NCI-H128 (cell line): Measurements from ENCODE around the gene TRPC6.

Experiments used
- DNase-seq: peaks from one replicate; lab custom pipeline; 2025; ENCODE audit not compliant: unreplicated experiment; lab: John Stamatoyannopoulos, UW

TRPC6 gene

DNA sequence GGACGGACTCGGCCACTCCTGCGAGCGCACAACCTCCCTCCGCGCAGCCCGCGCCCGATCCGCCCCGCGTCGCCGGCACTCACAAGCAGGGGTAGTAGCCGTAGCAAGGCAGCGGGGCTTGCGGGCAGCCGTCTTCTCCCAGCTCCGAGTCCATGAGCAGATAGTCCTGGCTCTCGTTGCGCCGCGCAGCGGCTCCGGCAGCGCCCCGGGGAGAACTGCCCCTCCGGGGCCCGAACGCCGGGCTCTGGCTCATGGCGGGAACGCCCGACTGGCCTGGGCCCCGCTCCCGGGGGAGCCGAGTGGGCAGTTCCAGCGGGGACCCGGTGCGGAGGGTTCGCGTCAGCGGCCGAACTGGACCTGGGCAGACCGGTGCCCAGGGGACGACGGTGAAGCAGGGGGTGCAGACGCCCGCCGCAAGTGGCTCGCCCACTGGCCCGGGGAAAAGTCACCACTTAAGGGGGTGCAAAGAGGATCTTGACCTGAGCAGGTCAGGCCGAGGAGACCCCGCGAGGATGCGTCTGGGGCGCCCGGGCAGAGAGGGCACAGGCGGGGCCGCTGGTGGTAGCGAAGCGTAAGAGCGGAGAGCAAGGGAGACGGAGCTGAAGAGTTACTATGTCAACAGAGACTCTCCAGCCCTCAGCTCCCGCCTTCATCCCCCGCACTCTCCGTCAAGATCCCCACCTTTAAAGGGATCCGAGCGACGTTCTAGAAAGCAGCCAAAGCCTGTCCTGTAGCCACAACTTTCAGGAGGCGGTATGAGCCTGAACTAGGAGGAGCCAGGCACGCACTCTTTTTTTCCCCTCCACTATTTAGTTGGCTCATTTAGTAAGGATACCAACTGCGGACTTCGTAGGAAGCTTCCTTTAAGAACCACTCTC, at the start of gene TRPC6:
Gene TRPC6 (minus strand): TSS at position 757 of the 878 bp plus-strand sequence. CDS start 504 bp downstream, at position 253.
- DNase-seq: no peak

DNA sequence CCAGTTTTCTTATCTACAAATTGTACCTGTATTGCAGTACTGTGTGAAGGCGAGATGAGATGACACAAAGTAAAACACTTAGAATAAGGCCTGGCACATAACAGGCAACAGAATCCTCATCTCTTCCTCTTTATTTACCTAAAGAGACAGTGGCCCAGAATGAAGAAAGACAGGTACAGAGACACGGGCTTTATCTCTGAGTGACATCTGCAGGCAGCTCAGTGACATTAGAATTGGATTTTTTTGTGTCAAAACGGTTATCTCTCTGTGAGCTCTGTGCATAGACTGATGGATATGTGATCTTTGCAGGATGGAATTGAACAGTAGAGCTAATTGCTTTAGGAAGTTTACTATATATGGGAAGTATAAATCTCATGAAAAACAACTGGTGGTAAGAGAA, 36.2 kb upstream of the TRPC6 start:
- no peak for DNase-seq

DNA sequence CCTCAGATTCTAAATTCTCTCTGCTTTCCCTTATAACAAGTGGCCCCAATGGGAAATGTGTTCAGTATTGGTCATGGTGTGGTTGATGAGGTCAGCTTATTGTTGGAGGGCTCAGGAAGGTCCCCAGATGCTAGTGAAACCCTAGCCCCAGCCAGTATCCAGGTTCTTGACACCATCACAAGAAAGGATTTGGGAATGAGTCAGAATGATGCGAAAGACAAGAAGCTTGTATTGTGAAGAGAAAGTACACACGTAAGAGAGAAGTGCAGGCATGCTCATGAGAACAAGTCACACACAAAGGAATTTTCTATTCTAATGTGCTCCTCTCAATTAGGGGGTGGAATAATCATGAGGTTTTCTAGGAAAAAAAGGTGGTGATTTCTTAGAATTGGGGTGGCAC, 34.9 kb upstream of the TRPC6 start:
- no peak for DNase-seq

DNA sequence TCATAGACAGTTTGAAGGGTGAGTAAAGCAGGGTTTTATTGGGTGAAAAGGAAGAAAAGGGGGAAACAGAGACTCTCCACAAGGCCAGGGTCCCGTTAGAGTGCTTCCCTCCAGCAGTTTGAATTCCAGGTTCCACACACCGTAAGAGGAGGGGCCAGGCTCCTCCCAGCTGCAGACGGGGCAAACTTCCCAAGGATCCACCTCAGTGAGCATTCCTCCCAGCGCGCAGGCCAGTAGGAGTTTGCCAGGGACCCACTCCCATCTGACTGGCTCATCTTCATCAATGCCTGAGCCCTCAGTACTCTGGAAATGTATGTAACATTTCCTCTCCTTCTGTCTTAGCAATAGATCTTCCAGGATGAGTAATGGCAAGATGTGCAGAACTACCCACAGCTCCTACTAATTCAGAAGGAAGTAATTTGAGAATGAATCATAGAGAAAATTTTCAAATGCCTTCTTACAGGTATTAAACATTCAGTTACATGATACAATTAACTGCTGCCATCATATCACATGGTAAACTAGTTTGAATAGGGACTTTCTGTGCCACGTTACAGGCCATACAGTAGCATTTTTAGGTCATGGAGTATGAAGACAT, 34.0 kb upstream of the TRPC6 start:
- DNase-seq: no peak

DNA sequence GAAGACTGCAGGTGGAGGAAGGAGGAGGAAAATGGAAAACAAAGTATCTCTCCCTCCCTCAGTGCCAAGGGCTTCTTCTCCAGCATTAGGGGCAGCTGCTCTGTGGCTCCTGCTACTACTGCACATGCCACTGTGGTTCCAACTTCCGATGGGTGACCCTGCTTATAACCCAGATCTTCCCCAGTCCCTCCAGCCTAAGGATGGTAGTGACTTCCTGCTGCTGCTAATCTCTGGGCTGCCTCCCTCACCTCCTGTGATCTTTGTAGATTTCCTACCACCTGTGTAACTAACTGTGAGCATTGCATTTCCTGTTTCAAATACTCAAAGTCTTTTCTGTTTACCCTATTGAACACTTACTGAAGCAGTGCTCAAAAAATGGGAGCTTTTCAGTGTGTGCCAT, 28.7 kb upstream of the TRPC6 start:
- DNase-seq: no peak

DNA sequence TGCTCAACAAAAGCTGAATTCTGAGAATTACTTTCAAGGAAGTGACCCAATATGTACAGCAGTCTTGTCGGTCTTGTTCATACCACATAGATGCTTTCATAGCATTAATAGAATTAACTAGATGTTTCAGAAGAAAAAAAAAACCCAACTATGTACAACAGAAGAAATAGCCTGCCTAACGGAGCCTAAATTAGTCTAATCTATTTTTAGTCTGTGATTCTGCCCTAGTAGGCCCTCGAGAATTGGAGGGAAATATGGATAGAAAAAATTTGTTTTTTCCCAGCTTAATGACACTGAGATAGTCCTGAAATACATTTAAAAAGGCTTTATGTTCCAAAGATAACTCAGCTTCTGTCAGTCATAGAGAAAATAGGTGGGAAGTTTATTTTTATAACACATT, 17.1 kb upstream of the TRPC6 start:
- no peak for DNase-seq

DNA sequence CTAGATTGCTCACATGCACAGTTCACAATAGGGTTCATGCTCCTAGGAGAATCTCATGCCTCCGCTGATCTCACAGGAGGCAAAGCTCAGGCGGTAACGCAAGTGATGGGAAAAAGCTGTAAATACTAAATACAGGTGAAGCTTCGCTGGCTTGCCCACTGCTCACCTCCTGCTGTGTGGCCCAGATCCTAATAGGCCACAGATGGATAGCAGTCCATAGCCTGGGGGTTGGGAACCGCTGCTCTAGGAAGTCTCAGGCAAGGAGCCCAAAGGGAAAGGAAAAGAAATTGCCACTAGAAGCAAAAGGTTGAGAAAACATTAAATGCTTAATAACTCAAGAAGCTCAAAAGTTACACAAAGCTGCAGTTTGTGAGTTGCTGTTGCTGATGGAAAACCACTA, 3.2 kb upstream of the TRPC6 start:
- DNase-seq: no peak

DNA sequence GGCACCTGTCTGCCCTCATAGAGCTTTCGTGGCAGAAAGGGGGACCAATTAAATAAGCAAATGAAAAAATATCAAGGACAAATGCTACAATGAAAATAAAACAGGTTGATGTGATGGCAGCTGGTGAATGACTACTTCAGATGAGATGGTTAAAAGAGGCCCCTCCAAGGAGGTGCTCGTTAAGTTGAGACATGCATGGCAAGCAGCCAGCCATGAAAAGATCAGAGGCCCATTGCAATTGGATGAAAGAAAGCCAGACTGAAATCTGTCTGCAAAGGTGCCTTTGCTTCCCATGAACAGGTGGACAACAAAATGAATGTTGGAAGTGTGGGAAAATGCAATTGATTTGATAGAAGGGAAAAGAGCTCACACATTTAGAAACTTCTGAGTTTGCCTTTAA, 848 bp upstream of the TRPC6 start:
- no peak for DNase-seq

DNA sequence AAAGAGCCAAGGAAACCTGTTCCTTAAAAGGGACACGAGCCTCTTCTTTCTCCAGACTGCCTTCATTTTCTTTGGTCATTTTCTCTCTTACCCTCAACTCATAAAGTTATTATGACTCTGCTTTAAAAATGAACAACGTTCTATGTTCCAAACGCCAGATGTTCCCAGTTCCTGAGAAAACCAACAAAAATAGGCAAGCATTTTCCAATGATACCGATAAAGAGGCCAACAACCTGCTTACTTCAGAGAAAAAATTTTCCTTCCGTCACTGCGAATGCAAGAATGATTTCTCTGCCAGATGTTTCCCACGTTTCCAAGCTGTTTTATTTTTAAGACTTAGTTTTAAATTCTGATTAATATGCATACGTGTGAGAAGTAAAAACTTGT, 315 bp upstream of the TRPC6 start:
- no peak for DNase-seq

DNA sequence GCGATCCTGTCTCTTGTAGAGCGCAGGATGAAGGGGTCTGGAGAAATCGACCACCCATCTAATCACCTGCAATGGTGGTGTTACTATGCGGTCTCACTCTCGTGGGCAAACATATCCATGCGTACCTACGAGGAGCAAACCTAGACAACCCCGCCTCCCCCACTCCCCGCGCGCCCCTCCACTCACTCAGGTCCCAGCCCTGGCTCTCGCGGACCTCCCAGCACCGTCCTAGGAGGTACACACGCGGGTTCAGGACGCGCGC, 887 bp downstream of the TRPC6 start:
- no peak for DNase-seq

DNA sequence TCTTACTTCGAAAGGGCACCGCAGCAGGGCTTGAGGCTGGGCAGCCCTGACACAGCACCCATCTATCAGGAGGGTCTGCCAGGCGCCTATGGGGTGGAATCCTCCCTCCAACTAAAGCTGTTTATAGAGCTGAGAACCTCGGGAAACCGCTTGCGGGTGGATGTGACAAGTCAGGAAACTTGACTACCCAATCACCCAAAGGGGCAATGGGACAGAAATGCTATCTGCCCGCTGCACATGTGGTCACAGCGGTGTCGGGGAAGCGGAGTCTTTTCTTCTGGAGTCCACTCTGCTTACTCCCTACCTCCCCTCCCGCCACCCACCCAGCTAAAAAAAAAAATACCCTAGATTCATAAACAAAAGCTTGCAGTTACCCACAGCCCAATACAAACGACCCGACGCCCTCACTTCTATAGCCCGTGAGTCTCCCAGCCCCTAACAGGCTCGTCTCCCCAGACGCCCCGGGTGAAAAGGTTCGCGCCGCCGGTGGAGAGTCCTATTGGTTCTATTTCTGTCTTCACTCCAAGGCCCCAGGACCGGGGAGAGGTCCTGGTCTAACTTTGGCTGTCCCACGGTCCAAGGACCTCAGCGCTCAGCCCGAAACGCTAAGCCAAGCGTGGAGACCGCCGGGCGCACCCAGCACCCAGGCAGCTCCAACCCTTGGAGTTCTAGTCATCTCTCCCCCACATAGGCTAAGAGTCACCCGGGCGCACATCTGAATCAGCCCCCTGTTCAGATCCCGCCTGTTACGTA, 1.4 kb downstream of the TRPC6 start:
- DNase-seq: no peak

DNA sequence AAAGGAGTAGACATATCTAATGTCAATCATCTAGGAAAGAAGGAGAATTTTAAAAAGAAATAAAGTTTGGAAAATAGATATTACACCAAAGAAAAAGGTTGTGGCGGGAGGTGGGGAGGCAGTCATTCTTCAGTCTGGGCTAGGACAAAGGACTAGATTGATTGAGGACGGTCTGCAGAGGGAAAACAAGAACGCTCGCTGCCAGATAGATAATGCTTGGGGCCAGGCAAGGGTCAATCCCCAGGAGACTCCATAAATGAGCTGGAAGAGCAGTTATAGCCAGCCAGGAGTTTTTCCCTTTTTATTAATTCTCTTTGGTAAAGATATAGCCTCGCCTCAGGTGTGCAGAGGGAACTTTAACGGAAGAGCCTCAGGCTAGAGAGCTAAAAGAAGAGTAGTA, 6.3 kb downstream of the TRPC6 start:
- DNase-seq: no peak

DNA sequence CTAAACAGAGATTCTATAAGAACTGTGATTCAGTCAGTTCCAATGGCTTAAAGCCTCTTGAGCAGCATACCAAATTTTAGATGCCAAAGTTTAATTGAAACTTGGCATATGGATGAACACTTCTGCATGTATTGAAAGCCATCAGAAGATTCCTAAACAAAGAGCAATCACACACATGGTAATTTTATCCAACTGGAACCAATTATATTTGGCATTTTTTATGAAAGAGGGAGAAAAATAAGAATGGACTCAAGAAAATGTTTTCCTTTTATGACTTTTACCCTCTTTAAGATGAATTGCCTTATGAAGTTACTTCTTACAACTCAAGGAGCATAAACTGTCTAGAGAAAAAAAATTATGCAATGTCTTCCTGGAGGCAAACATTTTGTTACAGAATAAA, 7.4 kb downstream of the TRPC6 start:
- DNase-seq: no peak

DNA sequence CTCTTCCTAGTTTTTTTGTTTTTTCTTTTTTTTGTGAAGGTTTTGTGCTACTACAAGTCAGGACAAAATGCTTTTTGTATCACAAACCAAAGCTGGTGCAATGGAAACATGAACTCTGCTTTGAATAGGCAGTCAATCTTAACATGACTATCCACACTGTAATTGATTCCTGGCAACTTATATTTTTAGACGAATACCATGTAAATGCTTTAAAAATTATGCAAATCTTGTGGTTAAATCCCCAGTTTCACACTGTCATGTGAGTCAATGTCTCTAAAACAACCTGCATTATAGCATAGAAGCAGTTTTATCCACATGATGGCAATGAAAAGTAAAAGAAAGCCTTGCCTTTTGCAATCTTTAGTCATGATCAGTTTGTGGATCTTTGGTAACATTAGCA, 8.9 kb downstream of the TRPC6 start:
- no peak for DNase-seq

DNA sequence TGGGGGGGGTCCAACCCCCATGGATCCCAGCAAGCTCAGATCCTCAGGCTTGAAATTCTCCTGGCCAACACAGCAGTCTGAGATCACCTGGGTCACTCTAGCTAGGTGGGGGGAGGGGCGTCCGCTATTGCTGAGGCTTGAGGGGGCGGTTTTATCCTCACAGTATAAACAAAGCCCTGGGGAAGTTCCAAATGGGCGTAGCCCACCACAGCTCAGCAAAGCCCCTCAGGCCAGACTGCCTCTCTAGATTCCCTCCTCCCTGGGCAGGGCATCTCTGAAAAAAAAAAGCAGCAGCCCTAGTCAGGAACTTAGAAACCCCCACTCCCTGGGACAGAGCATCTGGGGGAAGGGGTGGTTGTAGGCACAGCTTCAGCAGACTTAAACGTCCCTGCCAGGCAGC, 16.7 kb downstream of the TRPC6 start:
- no peak for DNase-seq

DNA sequence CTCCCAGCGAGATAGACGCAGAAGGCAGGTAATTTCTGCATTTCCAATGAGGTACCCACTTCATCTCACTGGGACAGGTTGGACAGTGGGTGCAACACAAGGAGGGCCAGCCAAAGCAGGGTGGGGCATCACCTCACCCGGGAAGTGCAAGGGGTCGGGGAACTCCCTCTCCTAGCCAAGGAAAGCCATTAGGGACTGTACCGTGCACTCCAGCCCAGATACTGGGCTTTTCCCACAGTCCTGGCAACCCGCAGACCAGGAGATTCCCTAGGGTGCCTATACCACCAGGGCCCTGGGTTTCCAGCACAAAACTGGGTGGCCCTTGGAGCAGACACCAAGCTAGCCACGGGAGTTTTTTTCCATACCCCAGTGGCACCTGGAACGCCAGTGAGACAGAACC, 17.2 kb downstream of the TRPC6 start:
- DNase-seq: no peak

DNA sequence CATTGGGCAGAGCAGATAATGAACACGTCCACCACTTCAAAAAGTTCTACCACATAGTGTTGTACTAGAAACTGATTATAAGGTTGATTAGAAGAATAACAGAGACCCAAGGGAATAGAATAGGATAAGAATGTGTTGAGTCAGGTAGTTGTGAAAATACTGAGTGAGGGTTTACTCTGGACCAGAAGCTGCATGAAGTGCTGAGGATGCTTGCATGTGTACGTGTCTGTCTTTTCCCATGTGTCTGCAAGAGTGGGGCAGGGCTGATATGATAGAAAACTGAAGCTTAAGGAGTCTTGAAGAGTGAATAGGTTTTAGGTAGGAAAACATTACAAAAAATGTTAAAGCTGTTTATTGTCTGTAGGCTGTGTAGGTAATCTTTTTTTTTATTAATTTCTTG, 20.6 kb downstream of the TRPC6 start:
- DNase-seq: no peak

DNA sequence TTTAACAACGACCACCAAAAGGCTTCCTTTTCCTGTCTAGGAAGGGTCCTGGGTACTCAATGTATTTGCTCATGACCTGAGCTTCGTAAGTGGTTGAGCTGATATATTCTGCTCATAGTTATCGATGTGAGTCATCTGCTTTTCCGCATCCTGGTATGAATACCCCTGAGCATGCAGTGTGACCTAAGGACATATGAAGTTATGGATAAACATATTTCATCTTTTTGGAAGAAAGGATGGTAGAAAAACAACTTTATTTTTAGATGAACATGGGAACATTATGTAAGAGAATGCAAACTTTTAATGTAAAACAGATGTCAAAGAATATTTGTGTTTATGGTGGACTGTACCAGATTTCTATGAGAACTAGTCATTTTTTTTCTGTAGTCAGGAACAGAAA, 28.4 kb downstream of the TRPC6 start:
- DNase-seq: no peak

DNA sequence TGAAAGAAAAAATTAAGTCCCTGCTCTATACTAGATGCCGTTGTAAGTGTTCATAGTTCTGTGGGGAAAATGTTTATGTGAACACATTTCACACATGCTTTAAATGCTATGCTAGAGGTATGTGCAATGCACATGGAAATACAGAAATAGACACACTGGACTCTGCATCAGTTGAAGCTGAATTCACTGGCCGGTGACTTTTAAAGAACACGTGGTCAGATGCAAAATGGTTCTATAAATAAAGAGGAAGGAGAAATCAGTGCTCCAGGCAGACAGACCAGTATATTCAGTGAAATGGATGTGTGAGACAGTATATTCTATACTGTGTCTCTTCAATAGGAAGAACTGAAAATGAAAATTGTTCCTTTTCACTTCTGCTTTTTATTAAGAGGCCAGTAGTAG, 29.9 kb downstream of the TRPC6 start:
- DNase-seq: no peak

DNA sequence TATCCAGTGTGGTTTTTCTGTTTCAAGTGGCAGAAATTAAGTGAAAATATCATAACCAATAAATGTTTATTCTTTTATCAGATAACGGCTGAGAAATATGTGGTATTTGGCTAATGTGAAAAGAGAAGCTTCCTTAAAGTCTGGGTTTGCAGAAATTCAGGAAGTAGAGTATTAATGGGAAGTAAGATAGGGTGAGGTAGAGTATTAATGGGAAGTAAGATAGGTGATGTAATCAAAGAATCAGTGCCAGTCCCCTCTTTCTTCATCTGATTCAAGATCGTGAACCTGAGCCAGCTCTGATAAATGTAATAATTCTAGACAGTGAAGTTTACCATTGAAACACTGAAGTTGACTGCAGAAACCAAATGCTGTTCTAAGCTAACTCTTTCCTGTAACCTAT, 30.9 kb downstream of the TRPC6 start:
- DNase-seq: no peak

DNA sequence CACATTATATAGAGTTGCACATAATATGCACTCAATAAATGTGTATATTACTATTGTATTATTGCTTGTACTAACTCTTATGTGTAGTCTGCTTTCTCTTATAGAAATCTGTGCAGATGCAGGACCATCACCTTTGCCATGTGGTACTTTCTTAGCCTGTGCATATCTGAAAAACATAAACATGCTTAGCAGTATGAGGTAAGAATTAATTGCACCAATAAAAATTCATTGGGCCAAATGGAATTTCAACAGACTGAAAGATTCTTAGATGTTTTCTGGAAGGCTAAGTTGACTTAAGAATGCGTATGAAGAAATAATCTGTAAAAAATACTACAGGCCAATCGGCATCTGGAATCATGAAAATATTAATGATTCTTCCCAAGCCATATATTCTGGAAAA, 55.3 kb downstream of the TRPC6 start:
- DNase-seq: no peak

DNA sequence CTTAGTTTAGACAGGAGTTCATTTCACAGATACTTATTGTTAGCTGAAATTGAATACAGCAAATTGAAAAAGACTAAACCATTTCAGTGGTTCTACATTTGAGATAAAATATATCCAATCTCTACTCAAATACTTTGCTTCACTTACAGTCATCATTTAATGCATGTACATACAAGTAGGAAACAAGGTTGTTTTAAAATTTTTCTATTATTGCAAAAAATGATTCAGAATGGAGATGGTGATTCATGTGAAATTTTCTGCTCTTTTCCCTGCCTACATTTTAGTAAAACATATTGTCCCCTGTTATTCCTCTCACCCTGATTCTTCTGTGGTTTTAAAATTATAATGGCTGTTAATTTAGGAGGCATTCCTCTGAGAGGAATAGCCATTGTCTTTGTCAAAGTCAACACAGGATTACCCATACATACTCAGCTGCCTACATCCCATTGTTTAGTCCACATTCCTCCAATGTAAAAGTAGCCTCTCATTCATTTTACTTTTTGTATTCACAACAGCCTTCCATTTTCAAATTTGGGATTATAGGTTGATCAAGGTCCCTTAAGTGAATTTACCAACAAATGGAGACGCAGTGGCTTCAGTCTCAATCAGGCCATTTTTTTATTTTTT, 60.1 kb downstream of the TRPC6 start:
- DNase-seq: no peak
